Measurements from ENCODE around the gene NBAS. TPM values are rescaled to one million over a fixed set of nuclear protein-coding genes. Genes with fewer than 3 reads are reported as not detected.

Gene NBAS
- polyA plus RNA-seq, 1 donor (not counting 4 experiments of a cell fraction or from before 2014, with no cell fraction given) = 27.9 TPM

GRCh38 chr2:15595342-15595905 is 34.3 kb upstream of the NBAS start:
- dilution Hi-C loops (cut with MboI; ENCODE audit: extremely low pct_ligation_motif_present, low sequenced_read_pairs) = no loop called here
- FAIRE-seq = no peak

GRCh38 chr2:15594291-15595256 is 33.4 kb upstream of the NBAS start:
- no peak overlapping the region for H3K4me2 ChIP-seq (ENCODE audit: control insufficient read depth, extremely low read depth, insufficient read depth, low read depth, low read length)
- dilution Hi-C loops (cut with MboI; ENCODE audit: extremely low pct_ligation_motif_present, low sequenced_read_pairs) = no loop called here

More at GRCh38 chr2:15595342-15595905, 34.3 kb upstream of the NBAS start:
- no peak overlapping the region for H3K9ac ChIP-seq (ENCODE audit: control insufficient read depth, extremely low read depth, insufficient read depth, low read length)
- H3K4me2 ChIP-seq (ENCODE audit: control insufficient read depth, extremely low read depth, insufficient read depth, low read depth, low read length) = no peak overlapping the region
- H3K9me1 ChIP-seq (ENCODE audit: control insufficient read depth, extremely low read depth, insufficient read depth, low read length) = no peaks in the 10 kb centered on the region
- no peak for DNase-seq (ENCODE audit: low read depth, low spot score)
- H3K27ac ChIP-seq (ENCODE audit: control insufficient read depth, insufficient read depth, low read length) = no peak overlapping the region
- no peaks in the 10 kb centered on the region for H3K27me3 ChIP-seq (ENCODE audit: control insufficient read depth, extremely low read depth, insufficient read depth, low read length)
- H3K4me3 ChIP-seq (ENCODE audit: control insufficient read depth in 2 of 3, extremely low read depth in 1 of 3, insufficient read depth in 2 of 3, low read depth in 1 of 3, low read length in 3 of 3) = no peak overlapping the region
- H2AFZ ChIP-seq (ENCODE audit: control insufficient read depth, low read length) = no peak overlapping the region
- peaks cover 12 to 19% of the 10 kb centered on the region in 2 experiments for H3K36me3 ChIP-seq (ENCODE audit: control insufficient read depth in 2 of 2, extremely low read depth in 1 of 2, insufficient read depth in 2 of 2, low read length in 2 of 2)
- no peaks in the 10 kb centered on the region for H3K9me3 ChIP-seq (ENCODE audit: control insufficient read depth, low read depth, low read length)
- peaks cover 42% of the 10 kb centered on the region for H3K79me2 ChIP-seq (ENCODE audit: control insufficient read depth, insufficient read depth, low read length)
- peaks cover 10% of the 10 kb centered on the region for H3K4me1 ChIP-seq (ENCODE audit: control insufficient read depth, extremely low read depth, insufficient read depth, low read length)
- H4K20me1 ChIP-seq (ENCODE audit: control insufficient read depth, extremely low read depth, insufficient read depth, low read length) = no peaks in the 10 kb centered on the region
- no peak for TF ChIP-seq CTCF (optimal IDR thresholded peaks at IDR 0.05 in 1 of 3, IDR thresholded peaks at IDR 0.05 in 1 of 3, conservative IDR thresholded peaks at IDR 0.05 in 1 of 3; ENCODE audit: extremely low read depth in 1 of 3, insufficient read depth in 2 of 3, low read length in 3 of 3)
- TF ChIP-seq EZH2 (IDR thresholded peaks at IDR 0.05; ENCODE audit: low read length) = no peak

More at GRCh38 chr2:15594291-15595256, 33.4 kb upstream of the NBAS start:
- no peak overlapping the region for H3K4me3 ChIP-seq (ENCODE audit: control insufficient read depth in 2 of 3, extremely low read depth in 1 of 3, insufficient read depth in 2 of 3, low read depth in 1 of 3, low read length in 3 of 3)
- H2AFZ ChIP-seq (ENCODE audit: control insufficient read depth, low read length) = no peak overlapping the region
- H3K27ac ChIP-seq (ENCODE audit: control insufficient read depth, insufficient read depth, low read length) = no peak overlapping the region
- no peak for DNase-seq (ENCODE audit: low read depth, low spot score)
- H3K9me1 ChIP-seq (ENCODE audit: control insufficient read depth, extremely low read depth, insufficient read depth, low read length) = no peaks in the 10 kb centered on the region
- FAIRE-seq = no peak
- no peaks in the 10 kb centered on the region for H4K20me1 ChIP-seq (ENCODE audit: control insufficient read depth, extremely low read depth, insufficient read depth, low read length)
- no peak overlapping the region for H3K9ac ChIP-seq (ENCODE audit: control insufficient read depth, extremely low read depth, insufficient read depth, low read length)
- TF ChIP-seq EZH2 (IDR thresholded peaks at IDR 0.05; ENCODE audit: low read length) (no peak), CTCF (optimal IDR thresholded peaks at IDR 0.05 in 1 of 3, IDR thresholded peaks at IDR 0.05 in 1 of 3, conservative IDR thresholded peaks at IDR 0.05 in 1 of 3; ENCODE audit: extremely low read depth in 1 of 3, insufficient read depth in 2 of 3, low read length in 3 of 3) (no peak)
- peaks cover 42% of the 10 kb centered on the region for H3K79me2 ChIP-seq (ENCODE audit: control insufficient read depth, insufficient read depth, low read length)
- peaks cover 10% of the 10 kb centered on the region for H3K4me1 ChIP-seq (ENCODE audit: control insufficient read depth, extremely low read depth, insufficient read depth, low read length)
- no peaks in the 10 kb centered on the region for H3K9me3 ChIP-seq (ENCODE audit: control insufficient read depth, low read depth, low read length)
- H3K27me3 ChIP-seq (ENCODE audit: control insufficient read depth, extremely low read depth, insufficient read depth, low read length) = no peaks in the 10 kb centered on the region
- H3K36me3 ChIP-seq (ENCODE audit: control insufficient read depth in 2 of 2, extremely low read depth in 1 of 2, insufficient read depth in 2 of 2, low read length in 2 of 2) = peaks cover 10 to 15% of the 10 kb centered on the region in 2 experiments

All from keratinocyte (primary cell).